SK-N-SH (cell line): ENCODE data around the gene DDT. TPM values are rescaled to one million over a fixed set of nuclear protein-coding genes. Genes with fewer than 3 reads are reported as not detected.

Source experiments
- CTCF ChIA-PET: fragments of 300-600, 350-600 bp; formaldehyde crosslinking; extraction: SDS; loops from one replicate; lab custom pipeline; 2021; lab: Yijun Ruan, JAX
- POLR2A ChIA-PET: fragments of 350-600 bp; sonication (Branson Sonifier 250); formaldehyde crosslinking; extraction: SDS; loops from one replicate; lab custom pipeline; 2020; ENCODE audit warnings: antibody characterized with exemption, inconsistent platforms; lab: Yijun Ruan, JAX
- DNase-seq: peaks from one replicate; pipeline ENCODE4 v3.0.0; 2012
- H2AFZ ChIP-seq: fragments of 200-600 bp; sonication (generic); 2 replicates; pipeline ENCODE4 v1.8.1; 2016; ENCODE audit warnings: antibody characterized with exemption, mild to moderate bottlenecking, low read depth
- H3F3A ChIP-seq: fragments of 200-600 bp; sonication (generic); replicated peaks from 2 replicates; pipeline ENCODE3; 2016; ENCODE audit warnings: antibody characterized with exemption, mild to moderate bottlenecking; ENCODE audit not compliant: insufficient read depth
- H3K27ac ChIP-seq, 2 experiments: fragments of 200-500 bp in 1 of 2; fragments of 200-600 bp in 1 of 2; sonication (Bioruptor generic) in 1 of 2; sonication (generic), shearing (Covaris generic) in 1 of 2; 2 replicates each; pipeline versions ENCODE4 v1.5.1 to v1.6.1; 2014 to 2016; ENCODE audit warnings: low read depth in 2 of 2, inconsistent platforms in 1 of 2, low read length in 1 of 2, mild to moderate bottlenecking in 1 of 2, mixed read lengths in 1 of 2
- H3K27me3 ChIP-seq: fragments of 200-600 bp; sonication (generic), shearing (Covaris generic); 2 replicates; pipeline ENCODE4 v1.6.1; 2016; ENCODE audit warnings: mixed run types; ENCODE audit not compliant: insufficient read depth
- H3K36me3 ChIP-seq, 2 experiments: fragments of 200-500 bp in 1 of 2; fragments of 200-600 bp in 1 of 2; sonication (Bioruptor generic) in 1 of 2; sonication (generic) in 1 of 2; replicated peaks in 1 of 2; 2 replicates each; pipeline versions ENCODE3 to v1.5.1; 2014 to 2016; ENCODE audit warnings: low read length in 1 of 2, mild to moderate bottlenecking in 1 of 2; ENCODE audit not compliant: insufficient read depth in 2 of 2, control insufficient read depth in 1 of 2
- H3K4me1 ChIP-seq, 2 experiments: fragments of 200-500 bp in 1 of 2; fragments of 200-600 bp in 1 of 2; sonication (Bioruptor generic) in 1 of 2; sonication (generic), shearing (Covaris generic) in 1 of 2; 2 replicates each; pipeline versions ENCODE4 v1.5.1 to v1.6.1; 2014 to 2016; ENCODE audit warnings: low read depth in 1 of 2, low read length in 1 of 2, mixed run types in 1 of 2; ENCODE audit not compliant: insufficient read depth in 2 of 2, control insufficient read depth in 1 of 2
- H3K4me2 ChIP-seq: fragments of 200-600 bp; sonication (generic), shearing (Covaris generic); 2 replicates; pipeline ENCODE4 v1.6.1; 2017; ENCODE audit warnings: mixed run types
- H3K4me3 ChIP-seq, 2 experiments: fragments of 200-500 bp in 1 of 2; fragments of 200-600 bp in 1 of 2; sonication (Bioruptor generic) in 1 of 2; sonication (generic), shearing (Covaris generic) in 1 of 2; 2 replicates each; pipeline versions ENCODE4 v1.5.1 to v1.8.1; 2014 to 2016; ENCODE audit warnings: low read depth in 2 of 2, inconsistent platforms in 1 of 2, low read length in 1 of 2, mild to moderate bottlenecking in 1 of 2, mixed read lengths in 1 of 2, moderate library complexity in 1 of 2
- H3K79me2 ChIP-seq: fragments of 200-600 bp; sonication (generic); 2 replicates; pipeline ENCODE4 v1.8.1; 2017; ENCODE audit warnings: mild to moderate bottlenecking; ENCODE audit not compliant: insufficient read depth
- H3K9ac ChIP-seq: fragments of 200-600 bp; sonication (generic); 2 replicates; pipeline ENCODE4 v1.6.1; 2017; ENCODE audit warnings: mixed run types
- H3K9me2 ChIP-seq: fragments of 200-600 bp; sonication (generic); 2 replicates; pipeline ENCODE4 v1.6.1; 2017; ENCODE audit warnings: mixed run types
- H3K9me3 ChIP-seq: fragments of 200-600 bp; sonication (generic); 2 replicates; pipeline ENCODE4 v1.6.1; 2017; ENCODE audit warnings: mixed run types, mild to moderate bottlenecking, moderate library complexity
- H4K20me1 ChIP-seq: fragments of 200-600 bp; sonication (generic); 2 replicates; pipeline ENCODE4 v1.6.1; 2017; ENCODE audit warnings: mild to moderate bottlenecking, mixed run types; ENCODE audit not compliant: insufficient read depth
- FOSL2 ChIP-seq: IDR thresholded peaks from 2 replicates; pipeline ENCODE4 v1.4.0; 2012; ENCODE audit warnings: low read depth, mild to moderate bottlenecking, moderate library complexity, borderline replicate concordance
- FOXJ3 ChIP-seq: sonication (generic); formaldehyde crosslinking; IDR thresholded peaks from 2 replicates; pipeline ENCODE4 v1.5.1; 2020; ENCODE audit warnings: mild to moderate bottlenecking, missing genetic modification reagents
- GATA2 ChIP-seq: sonication (generic); formaldehyde crosslinking; IDR thresholded peaks from 2 replicates; pipeline ENCODE4 v1.5.0; 2020; ENCODE audit warnings: mild to moderate bottlenecking, missing genetic modification reagents
- IRF3 ChIP-seq: fragments of 150-350 bp; IDR thresholded peaks from 2 replicates; pipeline ENCODE4 v1.6.1; 2016; ENCODE audit warnings: mild to moderate bottlenecking, low read depth, low read length
- JUND ChIP-seq: IDR thresholded peaks from 2 replicates; pipeline ENCODE4 v1.4.0; 2012
- MEF2A ChIP-seq: IDR thresholded peaks from 2 replicates; pipeline ENCODE4 v1.4.0; 2012; ENCODE audit warnings: low read depth, borderline replicate concordance
- MXI1 ChIP-seq: IDR thresholded peaks from 2 replicates; pipeline ENCODE4 v1.6.1; 2012; ENCODE audit warnings: mild to moderate bottlenecking, low read depth, low read length, improper control_type of control experiment
- NFIC ChIP-seq: IDR thresholded peaks from 2 replicates; pipeline ENCODE4 v1.4.0; 2012; ENCODE audit warnings: borderline replicate concordance
- NRF1 ChIP-seq: IDR thresholded peaks from 2 replicates; pipeline ENCODE4 v1.6.1; 2012; ENCODE audit warnings: low read depth, mild to moderate bottlenecking, low read length
- POLR2AphosphoS5 ChIP-seq: IDR thresholded peaks from 2 replicates; pipeline ENCODE4 v1.6.1; 2012; ENCODE audit warnings: low read depth, low read length
- RAD21 ChIP-seq: IDR thresholded peaks from 2 replicates; pipeline ENCODE4 v1.6.1; 2012; ENCODE audit warnings: mild to moderate bottlenecking, low read length
- RXRA ChIP-seq: IDR thresholded peaks from 2 replicates; pipeline ENCODE4 v1.4.0; 2012; ENCODE audit warnings: low read depth, mild to moderate bottlenecking, borderline replicate concordance
- SIN3A ChIP-seq: IDR thresholded peaks from 2 replicates; pipeline ENCODE4 v1.6.1; 2012; ENCODE audit warnings: low read depth, mild to moderate bottlenecking, low read length, moderate library complexity, borderline replicate concordance
- SMC3 ChIP-seq: IDR thresholded peaks from 2 replicates; pipeline ENCODE4 v1.6.1; 2012; ENCODE audit warnings: low read depth, low read length, improper control_type of control experiment
- TAF1 ChIP-seq: IDR thresholded peaks from 2 replicates; pipeline ENCODE4 v1.6.1; 2012; ENCODE audit warnings: low read depth, mild to moderate bottlenecking, low read length, moderate library complexity, borderline replicate concordance
- TEAD4 ChIP-seq: IDR thresholded peaks from 2 replicates; pipeline ENCODE4 v1.4.0; 2012; ENCODE audit warnings: mild to moderate bottlenecking, borderline replicate concordance; ENCODE audit not compliant: insufficient read depth
- WGBS: methylation state at CpG from one replicate; pipeline ENCODE4 v1.1.6; 2017; ENCODE audit warnings: low lambda C conversion rate; 5-methylcytosine and 5-hydroxymethylcytosine counted together
- polyA plus RNA-seq, 3 experiments: library from polyadenylated mRNA; depleted of rRNA; stranded (reverse); fragments of >200 nt; gene quantifications; 2 replicates each; pipeline ENCODE4 v1.2.3, GENCODE V29; 2012
- TF ChIP-seq, protein P1 (sequence below): IDR thresholded peaks from 2 replicates; pipeline ENCODE4 v1.4.0; 2012; ENCODE audit warnings: low read depth, borderline replicate concordance
- TF ChIP-seq, protein P2 (sequence below): fragments of 150-350 bp; IDR thresholded peaks from 2 replicates; pipeline ENCODE4 v1.6.1; 2017; ENCODE audit warnings: antibody characterized with exemption, low read length, low read depth, borderline replicate concordance
- TF ChIP-seq, protein P3 (sequence below): IDR thresholded peaks from 2 replicates; pipeline ENCODE4 v1.4.0; 2012; ENCODE audit warnings: low read depth

The DDT gene
- polyA plus RNA-seq, 1 of the 3 experiments (the other 2 are of a cell fraction), result 198 TPM

GRCh38 chr22:24006207-24006913 lies 32.1 kb upstream of the DDT start:
- CTCF ChIA-PET, result interaction anchor here (0.5 to 1.0 kb wide), 2 partner anchors 151 to 359 kb away, joined by 3 read pairs; no protein-coding TSS in a partner anchor
- peaks cover 4% of the 10 kb centered on the region for H3F3A ChIP-seq
- no peak for DNase-seq
- peaks cover 0 to 5% of the 10 kb centered on the region in 2 experiments; a peak in 1 of 4 replicates for H3K4me1 ChIP-seq
- H3K9ac ChIP-seq, result no peak overlapping the region
- no peaks in the 10 kb centered on the region for H3K9me2 ChIP-seq
- peaks cover under 1% of the 10 kb centered on the region; the same call in 1 of the 2 replicates for H3K79me2 ChIP-seq
- no peaks in the 10 kb centered on the region for H4K20me1 ChIP-seq
- H3K36me3 ChIP-seq, result no peaks in the 10 kb centered on the region
- no peak overlapping the region for H3K27ac ChIP-seq
- no peak for TF ChIP-seq TAF1
- TF ChIP-seq, protein P1, sequence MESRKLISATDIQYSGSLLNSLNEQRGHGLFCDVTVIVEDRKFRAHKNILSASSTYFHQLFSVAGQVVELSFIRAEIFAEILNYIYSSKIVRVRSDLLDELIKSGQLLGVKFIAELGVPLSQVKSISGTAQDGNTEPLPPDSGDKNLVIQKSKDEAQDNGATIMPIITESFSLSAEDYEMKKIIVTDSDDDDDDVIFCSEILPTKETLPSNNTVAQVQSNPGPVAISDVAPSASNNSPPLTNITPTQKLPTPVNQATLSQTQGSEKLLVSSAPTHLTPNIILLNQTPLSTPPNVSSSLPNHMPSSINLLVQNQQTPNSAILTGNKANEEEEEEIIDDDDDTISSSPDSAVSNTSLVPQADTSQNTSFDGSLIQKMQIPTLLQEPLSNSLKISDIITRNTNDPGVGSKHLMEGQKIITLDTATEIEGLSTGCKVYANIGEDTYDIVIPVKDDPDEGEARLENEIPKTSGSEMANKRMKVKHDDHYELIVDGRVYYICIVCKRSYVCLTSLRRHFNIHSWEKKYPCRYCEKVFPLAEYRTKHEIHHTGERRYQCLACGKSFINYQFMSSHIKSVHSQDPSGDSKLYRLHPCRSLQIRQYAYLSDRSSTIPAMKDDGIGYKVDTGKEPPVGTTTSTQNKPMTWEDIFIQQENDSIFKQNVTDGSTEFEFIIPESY, result no peak
- TF ChIP-seq NRF1, result no peak
- TF ChIP-seq POLR2AphosphoS5, result no peak
- TF ChIP-seq, protein P2, sequence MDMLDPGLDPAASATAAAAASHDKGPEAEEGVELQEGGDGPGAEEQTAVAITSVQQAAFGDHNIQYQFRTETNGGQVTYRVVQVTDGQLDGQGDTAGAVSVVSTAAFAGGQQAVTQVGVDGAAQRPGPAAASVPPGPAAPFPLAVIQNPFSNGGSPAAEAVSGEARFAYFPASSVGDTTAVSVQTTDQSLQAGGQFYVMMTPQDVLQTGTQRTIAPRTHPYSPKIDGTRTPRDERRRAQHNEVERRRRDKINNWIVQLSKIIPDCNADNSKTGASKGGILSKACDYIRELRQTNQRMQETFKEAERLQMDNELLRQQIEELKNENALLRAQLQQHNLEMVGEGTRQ, result no peak
- TF ChIP-seq MXI1, result no peak
- TF ChIP-seq, protein P3, sequence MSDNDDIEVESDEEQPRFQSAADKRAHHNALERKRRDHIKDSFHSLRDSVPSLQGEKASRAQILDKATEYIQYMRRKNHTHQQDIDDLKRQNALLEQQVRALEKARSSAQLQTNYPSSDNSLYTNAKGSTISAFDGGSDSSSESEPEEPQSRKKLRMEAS, result no peak
- no peak for TF ChIP-seq SMC3
- no peak for TF ChIP-seq TEAD4
- no peak for TF ChIP-seq SIN3A
- no peak for TF ChIP-seq JUND
- no peak for TF ChIP-seq FOSL2
- H2AFZ ChIP-seq, result no peak overlapping the region
- H3K27me3 ChIP-seq, result no peaks in the 10 kb centered on the region
- H3K4me3 ChIP-seq, result no peak overlapping the region
- H3K4me2 ChIP-seq, result no peak overlapping the region
- WGBS, result 72% methylated on average over 9 of the region's 10 CpGs
- no peaks in the 10 kb centered on the region for H3K9me3 ChIP-seq
- POLR2A ChIA-PET, result no interaction called here

DNA sequence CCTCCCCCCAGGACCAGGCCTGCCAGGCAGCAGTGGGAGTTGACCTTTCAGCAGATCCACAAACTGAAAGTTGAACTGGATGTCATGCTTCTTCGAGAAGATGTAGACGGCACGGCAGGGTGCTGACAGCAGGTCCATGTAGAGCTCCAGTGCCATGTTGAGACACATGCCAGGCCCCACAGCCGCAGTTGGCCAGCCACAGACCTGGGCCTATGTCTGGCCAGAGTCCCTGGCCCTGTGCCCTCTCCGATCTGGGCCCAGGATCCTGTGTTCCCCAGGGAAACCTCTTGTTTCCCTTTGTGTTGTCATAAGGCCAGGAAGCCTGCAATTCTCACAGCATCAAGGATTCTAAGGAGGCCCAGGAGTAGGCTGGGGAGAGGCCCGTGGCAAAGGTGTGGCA lies 31.0 kb upstream of the DDT start, which contains the start of gene GSTT4:
Gene GSTT4, minus strand, starts transcription at position 253 of the 400 bp plus-strand sequence. Its CDS starts 97 bp downstream, at position 156.
- TF ChIP-seq GATA2 (CRISPR knock-in tag), result no peak
- no peak for TF ChIP-seq IRF3
- no peak for TF ChIP-seq JUND
- TF ChIP-seq RXRA, result no peak
- no peak for TF ChIP-seq FOSL2
- TF ChIP-seq NRF1, result no peak
- no peak for TF ChIP-seq MEF2A
- TF ChIP-seq RAD21, result no peak
- TF ChIP-seq FOXJ3 (CRISPR knock-in tag), result no peak
- no peak for TF ChIP-seq NFIC
- no peak for TF ChIP-seq TAF1
- no peak within 1 kb of the TSS for H3K27ac ChIP-seq
- DNase-seq, result no peak
- no peaks in the 10 kb centered on the region for H4K20me1 ChIP-seq
- no peak within 1 kb of the TSS for H3K9ac ChIP-seq
- ChIA-PET POLR2A (no interaction called here), CTCF (interaction anchor here (1.3 kb wide), 1 partner anchor 242 kb away, joined by 3 read pairs; no protein-coding TSS in a partner anchor)
- no peak within 1 kb of the TSS for H3K4me2 ChIP-seq
- peaks cover 0 to 5% of the 10 kb centered on the region in 2 experiments; a peak in 1 of 4 replicates for H3K4me1 ChIP-seq
- H2AFZ ChIP-seq, result no peak within 1 kb of the TSS
- H3K27me3 ChIP-seq, result no peaks in the 10 kb centered on the region
- no peaks in the 10 kb centered on the region for H3K36me3 ChIP-seq
- H3K9me2 ChIP-seq, result no peaks in the 10 kb centered on the region
- H3K79me2 ChIP-seq, result no peaks in the 10 kb centered on the region
- H3F3A ChIP-seq, result peaks cover under 1% of the 10 kb centered on the region
- 71% methylated on average over 6 of the region's 6 CpGs for WGBS
- no peak within 1 kb of the TSS for H3K4me3 ChIP-seq
- no peaks in the 10 kb centered on the region for H3K9me3 ChIP-seq
